ENCODE measurements around the gene TNFRSF14.

TNFRSF14 gene

DNA sequence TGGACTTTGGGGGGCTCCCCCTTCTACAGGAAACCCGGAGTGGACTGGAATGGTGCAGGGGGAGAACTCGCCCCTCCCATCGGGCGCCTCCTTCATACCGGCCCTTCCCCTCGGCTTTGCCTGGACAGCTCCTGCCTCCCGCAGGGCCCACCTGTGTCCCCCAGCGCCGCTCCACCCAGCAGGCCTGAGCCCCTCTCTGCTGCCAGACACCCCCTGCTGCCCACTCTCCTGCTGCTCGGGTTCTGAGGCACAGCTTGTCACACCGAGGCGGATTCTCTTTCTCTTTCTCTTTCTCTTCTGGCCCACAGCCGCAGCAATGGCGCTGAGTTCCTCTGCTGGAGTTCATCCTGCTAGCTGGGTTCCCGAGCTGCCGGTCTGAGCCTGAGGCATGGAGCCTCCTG, at the start of gene TNFRSF14:
TNFRSF14 (plus strand) TSS at position 95 of the 401 bp plus-strand sequence; CDS start at position 389, 294 bp downstream.
- no peak for DNase-seq

DNA sequence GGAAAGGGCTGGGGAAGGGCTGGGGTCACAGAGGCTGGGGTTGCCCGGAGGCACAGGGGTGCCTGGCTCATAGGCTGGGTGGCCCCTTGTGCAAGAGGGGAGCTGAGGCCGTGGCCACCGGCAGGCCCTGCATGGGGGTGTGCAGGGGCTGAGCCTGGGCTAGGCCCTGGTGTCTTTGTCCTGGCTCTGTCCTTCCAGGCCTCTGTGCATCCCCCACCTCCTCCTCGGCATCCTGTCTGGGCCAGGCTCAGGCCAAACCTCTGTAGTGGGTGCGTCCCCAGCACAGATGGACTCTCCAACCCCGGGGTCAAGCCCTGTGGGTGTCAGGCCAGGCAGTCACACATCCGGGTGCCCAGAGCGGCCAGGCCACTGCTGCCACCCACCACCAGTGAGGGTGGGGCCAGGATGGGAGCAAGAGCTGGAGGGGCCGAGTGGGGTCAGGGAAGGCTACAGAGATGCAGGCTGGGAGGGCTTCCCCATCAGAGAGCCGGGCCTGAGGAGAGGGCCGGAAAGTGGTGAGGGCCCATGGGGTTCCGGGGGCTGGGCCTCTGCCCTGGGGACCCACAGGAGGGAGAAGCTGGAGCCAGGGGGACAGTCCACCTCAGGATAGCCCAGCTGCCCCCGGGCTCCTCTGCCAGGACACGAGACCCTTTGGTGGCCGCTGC, 49.1 kb upstream of the TNFRSF14 start:
- DNase-seq, result no peak

DNA sequence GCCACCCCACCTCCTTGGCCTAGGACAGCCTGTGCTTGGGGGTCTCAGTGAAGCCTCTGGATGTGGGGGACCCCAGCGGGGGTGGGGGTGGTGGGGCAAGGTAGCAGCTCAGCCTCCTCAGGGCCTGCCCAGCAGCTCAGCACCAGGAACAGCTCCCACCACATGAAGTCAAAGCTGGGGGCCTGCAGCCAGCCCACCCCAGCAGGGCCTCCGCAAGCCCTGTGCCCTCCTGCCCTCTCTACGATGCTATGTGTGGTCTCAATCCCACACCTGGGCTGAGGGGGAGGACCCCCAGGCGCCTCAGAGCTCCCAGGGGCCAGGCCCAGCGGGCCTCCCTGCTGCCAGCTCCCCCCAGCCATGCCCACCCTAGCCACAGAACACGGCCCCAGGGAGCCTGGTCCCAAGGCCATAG, 48.4 kb upstream of the TNFRSF14 start:
- DNase-seq, result no peak

DNA sequence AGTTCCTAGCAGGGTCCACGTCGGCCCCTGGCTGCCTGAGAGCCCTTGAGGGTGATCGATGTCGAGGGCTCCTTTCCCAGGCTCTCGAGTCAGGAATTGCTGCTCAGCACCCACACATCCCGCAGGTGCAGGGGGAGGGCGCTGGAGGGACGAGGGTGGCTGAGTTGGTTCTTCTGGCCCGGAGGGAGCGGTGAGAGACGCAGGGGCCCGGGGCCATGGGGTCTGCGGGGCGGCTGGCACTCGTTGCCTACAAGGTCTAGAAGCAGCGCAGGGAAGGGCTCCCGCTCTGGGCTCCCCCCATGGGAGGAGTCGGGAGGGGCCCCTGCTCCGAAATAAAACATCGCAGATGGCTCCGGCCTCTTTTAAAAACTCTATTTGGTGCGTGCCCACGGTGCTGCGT, 48.0 kb upstream of the TNFRSF14 start:
- no peak for DNase-seq

DNA sequence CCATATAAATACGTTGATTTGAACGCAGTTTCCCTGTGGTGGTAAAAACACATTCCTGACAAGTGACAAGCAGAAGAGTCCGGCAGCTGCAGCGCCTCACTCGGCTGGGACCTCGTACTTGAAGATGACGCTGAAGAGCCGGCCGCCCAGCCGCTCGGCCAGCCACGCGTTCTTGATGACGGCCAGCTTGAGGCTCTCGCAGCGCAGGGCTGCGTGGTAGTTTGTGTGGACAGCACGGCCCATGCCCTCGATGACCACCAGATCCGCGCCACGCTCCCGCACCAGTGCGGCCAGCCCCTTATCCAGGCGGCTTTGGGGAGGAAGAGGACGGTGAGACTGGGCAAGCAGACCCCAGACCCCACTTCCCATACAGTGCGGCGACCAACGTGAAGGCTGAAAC, 47.4 kb upstream of the TNFRSF14 start:
- no peak for DNase-seq

DNA sequence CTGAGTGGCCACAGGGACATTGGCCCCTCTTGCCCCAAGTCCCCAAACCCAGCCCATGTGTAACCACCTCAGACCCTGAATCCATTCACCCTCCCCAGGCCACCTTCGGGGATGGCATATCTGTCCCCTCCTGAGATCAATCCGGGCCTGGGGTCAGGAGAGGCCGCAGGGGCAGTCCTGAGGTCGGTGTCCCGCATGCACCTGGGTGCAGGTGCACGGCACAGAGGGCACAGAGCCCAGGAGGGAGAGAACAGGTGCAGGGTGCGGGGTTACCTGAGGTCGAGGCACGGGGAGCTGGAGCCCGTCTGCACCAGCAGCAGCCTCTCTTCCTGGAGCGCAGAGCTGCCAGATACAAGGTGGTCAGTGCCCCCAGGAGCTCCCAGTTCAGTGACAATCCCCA, 46.6 kb upstream of the TNFRSF14 start:
- DNase-seq, result no peak

DNA sequence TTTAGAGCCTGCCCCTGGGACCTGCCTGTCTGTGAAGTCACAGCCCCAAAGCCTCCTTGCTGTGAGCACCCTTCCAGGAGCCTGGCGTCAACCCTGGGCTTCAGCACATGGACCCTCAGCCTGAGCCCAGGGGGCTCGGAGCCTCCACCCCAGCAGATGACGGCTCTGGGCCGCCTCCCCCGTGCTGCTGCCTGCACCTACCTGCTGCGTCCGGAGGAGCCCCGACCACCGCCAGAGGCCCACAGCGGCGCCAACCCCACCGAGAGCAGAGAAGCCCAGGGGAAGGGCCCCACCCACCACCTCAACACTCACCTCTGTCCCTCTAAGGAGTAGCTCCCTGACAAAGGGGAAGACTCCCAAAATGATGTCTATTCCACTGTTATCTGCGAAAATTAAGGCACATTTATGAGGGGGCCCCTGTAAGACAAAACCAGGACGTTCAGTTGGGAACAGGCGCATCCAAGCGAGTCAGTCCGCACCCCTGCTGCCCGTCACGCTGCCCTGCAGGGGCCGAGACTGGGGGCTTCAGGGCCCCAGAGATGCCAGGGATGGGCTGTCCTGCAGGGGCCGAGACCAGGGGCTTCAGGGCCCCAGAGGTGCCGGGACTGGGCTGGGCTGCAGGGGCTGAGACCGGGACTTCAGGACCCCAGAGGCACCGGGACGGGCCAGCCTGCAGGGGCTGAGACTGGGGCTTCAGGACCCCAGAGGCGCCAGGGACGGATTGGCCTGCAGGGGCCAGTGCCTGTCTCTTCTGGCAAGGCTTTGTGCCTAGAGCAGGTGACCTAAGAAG, 45.6 kb upstream of the TNFRSF14 start:
- no peak for DNase-seq

DNA sequence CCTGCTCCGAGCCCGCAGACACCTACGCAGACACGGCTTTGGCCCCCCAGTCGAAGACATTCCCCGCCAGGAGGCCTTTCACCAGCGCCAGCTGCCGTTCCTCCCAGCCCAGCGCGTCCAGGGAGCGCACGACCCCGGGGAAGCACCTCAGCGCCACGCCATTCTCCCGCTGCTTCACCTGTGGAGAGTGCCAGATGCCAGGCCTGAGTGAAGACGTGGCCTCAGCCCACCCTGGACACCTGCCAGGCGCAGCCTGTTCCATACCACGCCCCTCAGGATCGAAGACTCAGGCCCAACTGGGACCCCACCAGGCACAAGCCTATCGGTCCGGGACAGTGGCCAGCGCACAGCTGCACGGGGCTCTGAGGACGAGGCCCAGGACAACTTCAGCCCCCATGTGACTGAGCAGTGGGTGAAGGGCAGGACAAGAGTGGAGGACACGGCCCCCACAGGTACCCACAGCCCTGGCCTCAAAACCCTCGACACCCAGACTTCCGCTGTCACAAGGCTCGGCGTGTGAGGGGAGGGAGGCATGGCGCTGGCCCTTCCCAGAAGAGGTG, 43.2 kb upstream of the TNFRSF14 start:
- DNase-seq, result no peak

DNA sequence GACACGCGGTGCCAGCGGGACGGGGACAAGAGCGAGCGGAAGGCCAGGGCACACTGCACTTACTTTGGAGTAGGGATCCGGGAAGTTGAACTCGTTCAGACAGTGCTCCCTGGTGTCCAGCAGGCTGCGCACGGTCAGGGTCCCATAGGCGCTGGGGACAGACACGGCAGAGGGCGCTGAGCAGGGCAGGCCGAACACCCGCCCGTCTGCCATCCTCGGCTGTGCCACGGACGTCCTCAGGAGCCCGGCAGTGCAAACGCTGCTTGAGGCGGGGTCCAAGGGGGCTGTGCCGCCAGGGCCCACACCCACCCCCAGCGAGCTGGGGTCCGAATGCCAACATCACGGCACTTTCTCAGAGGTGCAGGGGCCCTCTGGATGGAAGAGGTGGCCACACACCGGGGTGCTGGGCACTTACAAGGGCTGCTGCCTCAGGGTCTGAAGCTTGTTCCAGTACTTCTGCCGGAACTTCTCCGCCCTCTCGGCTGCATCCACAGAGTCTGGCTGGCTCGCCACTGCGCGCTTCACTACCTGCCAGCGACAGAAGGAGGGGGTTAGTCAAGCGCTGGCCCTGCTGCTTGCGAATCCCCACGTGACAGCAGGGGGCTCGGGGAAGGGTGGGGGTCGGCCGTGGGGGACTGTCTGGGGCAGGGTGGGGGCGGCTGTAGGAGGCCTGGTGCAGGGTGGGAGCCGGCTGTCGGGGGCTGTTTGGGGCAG, 42.1 kb upstream of the TNFRSF14 start:
- DNase-seq, result no peak

DNA sequence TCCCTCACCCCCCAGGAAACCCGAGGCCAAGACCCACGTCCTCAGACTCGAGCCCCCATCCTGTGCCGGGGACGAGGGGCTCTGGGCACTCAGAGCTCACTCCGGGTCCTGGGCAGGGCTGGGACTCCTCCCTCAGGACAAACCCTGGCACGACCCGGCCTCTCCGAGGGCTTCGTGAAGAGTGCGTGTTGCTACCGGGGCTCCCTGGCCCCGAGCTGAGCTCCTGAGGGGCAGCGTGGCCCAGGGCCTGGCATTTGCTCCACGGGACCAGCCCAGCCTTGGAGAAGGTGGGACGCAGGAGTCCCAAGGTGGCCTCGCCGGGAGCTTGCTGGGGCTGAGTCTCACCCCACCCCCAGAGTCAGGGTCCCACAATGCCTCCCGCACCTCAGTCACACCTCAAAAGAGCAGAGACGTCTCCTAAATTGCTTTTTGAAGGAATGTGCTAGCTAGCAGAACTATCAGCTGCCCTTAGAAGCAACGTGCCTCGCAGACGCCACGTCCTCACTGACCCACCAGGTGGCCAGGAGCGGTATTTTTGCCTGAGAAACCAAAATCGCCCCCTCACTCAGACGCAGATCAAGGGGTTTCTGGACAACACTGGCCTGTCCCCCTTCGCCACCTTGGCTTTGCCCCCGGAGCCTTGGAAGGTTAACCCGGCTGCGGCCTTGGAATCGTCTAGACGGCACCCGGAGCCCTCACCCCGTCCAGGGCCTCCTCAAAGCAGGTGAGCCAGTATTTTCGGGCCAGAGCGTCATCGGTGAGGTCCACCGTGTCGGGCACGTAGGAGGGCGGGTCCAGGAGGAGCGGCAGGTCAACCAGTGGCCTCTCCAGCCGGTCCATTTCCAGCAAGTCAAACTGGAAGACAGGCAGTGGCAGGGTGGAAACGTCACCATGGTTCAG, 41.1 kb upstream of the TNFRSF14 start:
- DNase-seq, result no peak

DNA sequence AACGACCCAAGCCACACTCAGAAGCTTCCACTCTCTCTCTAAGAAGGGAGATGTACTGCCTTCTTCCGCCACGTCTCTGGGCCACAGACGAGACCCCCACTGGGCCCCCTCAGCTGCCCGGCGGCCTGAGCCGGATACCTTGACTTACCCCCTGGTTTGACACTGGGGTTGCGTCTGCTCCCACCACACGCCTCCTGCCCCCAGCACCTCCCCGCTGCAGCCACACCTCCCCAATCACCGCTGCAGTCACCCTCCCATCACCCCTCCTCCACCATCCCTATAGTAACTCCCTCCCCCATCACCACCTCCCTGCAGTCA, 40.4 kb upstream of the TNFRSF14 start:
- no peak for DNase-seq

DNA sequence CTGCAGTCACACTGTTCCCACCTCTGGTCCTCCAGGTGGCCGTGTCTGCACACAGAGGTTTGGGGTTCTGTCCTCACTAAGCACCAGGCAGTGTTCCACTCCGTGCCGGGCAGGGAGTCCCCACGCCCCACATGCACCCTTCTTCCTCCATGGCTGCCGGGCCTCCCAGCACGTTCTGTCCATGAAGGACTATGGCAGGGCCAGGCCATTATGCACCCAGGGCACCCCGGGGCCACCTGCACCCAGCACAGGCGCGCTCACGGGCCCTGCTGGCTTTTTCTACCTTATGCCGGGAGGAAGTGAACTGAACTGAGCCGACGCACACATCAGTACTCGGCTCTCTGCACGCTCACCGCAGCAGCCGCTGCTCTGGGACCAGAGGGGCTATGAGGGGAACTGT, 40.0 kb upstream of the TNFRSF14 start:
- DNase-seq, result no peak

DNA sequence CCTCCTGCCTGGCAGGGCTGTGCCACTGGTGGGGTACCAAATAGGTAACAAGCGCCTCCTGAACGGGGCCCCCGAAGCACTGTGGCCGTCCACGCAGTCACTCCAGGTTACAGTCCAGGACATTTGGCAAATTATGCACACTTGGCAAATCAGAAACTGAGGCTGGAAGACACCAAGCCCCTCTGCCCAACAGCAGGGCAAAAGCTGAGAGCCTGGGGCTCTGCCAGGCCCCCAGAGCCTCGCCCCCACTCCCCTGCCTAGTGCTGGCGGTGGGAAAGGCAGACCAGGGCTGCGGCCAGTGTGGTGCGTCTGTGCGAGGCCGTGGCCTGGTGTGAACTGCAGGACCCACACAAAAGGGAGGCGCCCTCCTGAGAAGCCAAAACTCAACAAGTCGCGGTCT, 39.2 kb upstream of the TNFRSF14 start:
- DNase-seq, result no peak

DNA sequence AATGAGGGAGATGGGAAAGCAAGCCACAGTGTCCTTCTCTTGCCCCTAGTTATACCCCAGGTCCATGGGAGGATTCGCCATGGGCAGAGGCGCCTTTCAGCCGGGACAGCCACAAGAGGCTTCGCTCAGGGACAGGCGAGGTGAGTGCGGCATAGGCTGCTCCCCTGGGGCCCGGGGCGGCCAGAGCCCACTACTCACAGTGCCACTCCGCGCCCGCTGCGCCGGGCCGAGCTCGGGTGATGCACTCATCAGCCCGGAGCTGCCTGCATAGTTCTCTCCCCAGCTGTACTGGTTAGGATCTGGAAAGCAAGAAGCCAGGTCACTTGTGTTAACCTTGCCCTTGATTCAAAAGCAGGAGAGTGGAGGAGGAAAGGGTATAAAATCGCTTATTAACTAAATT, 38.2 kb upstream of the TNFRSF14 start:
- no peak for DNase-seq

DNA sequence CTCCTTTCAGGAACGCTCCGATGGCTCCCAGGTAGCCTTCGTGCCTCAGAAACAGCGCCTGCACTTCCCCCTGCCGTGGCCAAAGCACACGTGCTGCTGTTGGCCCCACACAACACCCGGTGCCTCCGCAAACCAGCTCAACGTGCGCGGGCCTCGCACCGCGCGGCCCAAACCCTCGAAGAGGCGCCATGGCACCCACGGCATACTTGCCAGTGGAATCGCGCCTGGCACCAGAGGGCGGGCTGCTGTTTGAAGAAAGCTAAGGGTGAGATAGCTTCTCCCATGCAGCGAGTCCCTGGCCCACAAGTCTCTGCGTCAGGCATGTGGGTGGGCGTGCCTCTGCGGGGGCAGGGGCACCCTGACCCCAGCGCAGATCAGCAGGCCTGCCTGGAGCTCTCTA, 37.6 kb upstream of the TNFRSF14 start:
- DNase-seq, result no peak

DNA sequence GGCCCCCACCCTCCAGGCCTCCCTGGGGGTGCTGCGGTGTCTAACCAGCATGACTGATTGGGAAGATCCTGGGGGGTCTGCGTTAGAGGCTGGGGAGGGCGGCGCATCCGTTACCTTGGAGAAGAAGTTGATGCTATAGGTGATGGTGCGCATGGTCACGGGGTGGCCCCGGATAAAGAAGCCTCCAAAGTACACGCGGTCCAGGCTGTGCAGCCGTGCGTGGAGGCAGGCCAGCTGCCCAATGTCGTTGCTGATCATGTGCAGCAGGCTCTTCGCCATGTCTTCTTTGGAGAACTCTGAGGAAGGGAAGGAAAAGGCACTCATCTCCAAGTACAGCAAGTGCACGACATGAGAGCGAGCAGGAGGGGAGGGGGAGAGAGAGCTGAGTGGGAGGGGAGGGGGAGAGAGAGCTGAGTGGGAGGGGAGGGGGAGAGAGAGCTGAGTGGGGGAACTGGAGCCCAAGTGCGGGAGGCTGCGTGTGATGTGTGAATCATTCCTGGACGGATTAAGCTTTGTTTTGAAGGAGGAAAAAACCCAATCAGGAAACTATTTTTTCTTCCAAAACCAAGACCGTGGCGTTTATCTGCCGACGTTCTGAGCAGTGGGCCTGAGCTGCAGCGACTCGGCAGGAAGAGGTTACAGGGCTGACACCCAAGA, 37.0 kb upstream of the TNFRSF14 start:
- no peak for DNase-seq

DNA sequence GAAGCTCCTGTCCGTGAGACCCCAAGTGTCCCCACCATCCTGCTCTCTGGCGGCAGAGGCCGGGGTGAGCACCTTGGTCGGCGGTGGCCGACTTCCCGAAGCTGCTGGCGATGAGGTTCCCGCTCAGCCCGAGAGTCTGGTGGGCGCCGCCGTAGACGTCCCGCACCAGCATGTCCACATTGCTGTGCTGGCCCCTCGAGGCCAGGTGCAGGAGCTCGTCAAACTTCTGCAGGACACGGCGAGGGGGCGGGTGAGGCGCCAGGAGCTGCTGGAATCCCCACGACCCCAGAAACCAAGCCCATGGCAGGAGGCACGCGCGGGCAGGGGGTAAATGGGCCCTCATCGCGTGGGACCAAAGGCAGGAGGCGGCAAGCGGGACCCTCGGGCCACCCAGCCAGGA, 36.4 kb upstream of the TNFRSF14 start:
- DNase-seq, result no peak

DNA sequence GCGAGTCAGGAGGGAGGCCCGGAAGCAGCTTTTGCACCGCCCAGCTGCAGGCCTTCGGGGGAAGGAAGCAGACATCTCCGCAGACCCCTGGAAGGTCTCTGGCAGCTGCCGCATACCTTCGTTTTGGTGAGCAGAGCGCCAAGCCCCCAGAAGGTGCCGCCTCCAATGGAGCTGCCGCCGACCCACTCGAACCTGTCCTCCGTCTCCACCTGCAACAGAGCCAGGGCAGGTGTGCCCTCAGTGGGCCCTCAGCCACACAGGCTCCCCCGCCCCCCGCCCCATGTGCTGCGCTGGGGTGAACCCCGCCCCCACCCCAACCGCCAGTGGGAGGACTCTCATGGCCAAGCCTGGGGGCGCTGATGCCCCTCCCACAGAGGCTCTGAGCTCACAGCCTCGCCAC, 36.0 kb upstream of the TNFRSF14 start:
- no peak for DNase-seq

DNA sequence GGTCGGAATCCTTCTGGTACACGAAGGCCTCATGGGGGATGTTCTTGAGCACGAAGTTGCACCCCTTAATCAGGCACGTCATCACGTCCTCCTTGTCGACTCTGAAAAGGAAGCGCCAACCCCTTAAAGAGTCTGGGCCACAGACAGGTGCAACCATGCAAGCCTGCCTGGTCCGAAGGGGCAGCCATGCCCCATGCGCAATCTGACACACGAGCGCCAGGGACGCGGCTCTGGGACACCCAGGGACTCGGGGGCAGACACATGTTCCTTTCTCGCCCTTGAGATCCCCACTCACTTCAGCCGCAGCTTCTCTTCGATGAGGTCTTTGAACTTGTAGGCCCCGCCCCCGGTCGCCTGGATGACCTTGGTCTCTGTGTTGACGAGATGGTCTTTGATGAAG, 35.4 kb upstream of the TNFRSF14 start:
- DNase-seq, result no peak

DNA sequence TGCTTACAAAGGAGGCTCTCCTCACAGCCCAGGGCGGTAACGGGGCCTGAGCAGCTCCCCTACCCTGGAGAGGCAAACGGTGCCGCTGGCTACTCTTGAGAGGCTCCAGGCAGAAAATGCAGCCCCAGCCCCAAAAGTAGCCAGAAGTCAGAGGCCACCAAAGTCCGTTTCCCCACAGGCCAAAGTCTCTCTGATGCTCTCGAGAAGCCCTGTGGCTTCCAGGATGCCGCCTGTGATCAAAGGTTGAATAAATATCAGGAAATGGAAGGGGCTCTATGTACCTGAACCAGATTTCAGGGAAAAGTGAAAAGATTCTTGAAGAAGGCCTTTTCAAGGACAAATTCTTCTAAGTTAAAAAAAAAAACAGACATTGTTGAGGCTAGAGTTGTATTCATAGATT, 33.9 kb upstream of the TNFRSF14 start:
- DNase-seq, result no peak

DNA sequence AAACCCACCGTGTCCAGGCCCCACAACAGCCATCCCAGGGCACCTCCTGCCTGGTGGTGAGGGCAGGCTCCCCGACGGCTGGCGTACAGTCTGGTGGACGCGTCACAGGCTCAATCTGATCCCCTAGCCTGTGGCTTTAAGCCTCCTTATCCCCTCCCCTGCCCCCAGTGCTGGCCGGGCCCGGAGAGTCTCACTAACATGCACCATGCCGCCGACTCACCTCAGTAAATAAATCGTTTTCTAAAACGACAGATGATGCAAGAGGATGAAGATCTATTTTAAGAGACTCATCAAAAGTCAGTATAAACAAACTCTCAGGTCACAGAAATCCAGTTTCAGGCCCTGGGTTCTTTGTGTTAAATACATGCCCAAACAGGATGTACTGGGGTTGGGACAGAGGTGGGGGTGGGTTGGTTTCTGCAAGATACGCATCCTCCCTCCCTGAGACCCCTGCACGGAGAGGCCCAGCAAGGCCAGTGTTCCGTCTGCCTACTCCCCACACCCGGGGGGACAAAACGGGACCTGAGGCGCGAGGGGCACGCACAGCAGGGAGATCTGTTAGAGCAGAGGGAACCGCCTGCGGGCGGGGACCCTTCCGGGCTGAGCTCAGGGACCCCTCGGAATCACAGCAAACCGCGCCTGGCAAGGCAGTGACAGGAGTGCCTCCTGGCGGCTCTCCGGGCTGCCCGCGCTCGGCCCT, 32.8 kb upstream of the TNFRSF14 start:
- DNase-seq, result no peak
